ENCODE measurements around the gene CDYL2. TPM values are rescaled to one million over a fixed set of nuclear protein-coding genes. Genes with fewer than 3 reads are reported as not detected.

Gene CDYL2
- total and polyA plus RNA-seq, 2 donors (not counting 3 experiments of a cell fraction or from before 2014, with no cell fraction given) = 7.1 to 71.3 TPM

- H3K4me2 ChIP-seq (ENCODE audit: insufficient read depth, low read length) = no peak overlapping the region
- peaks cover 2% of the 10 kb centered on the region for H4K20me1 ChIP-seq (replicated peaks; ENCODE audit: control insufficient read depth, extremely low read depth, insufficient read depth, low read length)
- POLR2A ChIA-PET = no interaction called here
- no peak overlapping the region for H3K9ac ChIP-seq (replicated peaks; ENCODE audit: extremely low read depth, insufficient read depth, low read length)
- H3K27me3 ChIP-seq (ENCODE audit: control insufficient read depth in 2 of 2, insufficient read depth in 2 of 2, low read length in 2 of 2) = no peaks in the 10 kb centered on the region
- CTCF ChIA-PET = interaction anchor here (1.9 kb wide), 1 partner anchor 154 kb away, joined by 4 read pairs; no protein-coding TSS in a partner anchor
- no peaks in the 10 kb centered on the region for H3K9me1 ChIP-seq (replicated peaks; ENCODE audit: control insufficient read depth, extremely low read depth, insufficient read depth, low read length)
- no peak overlapping the region for H2AFZ ChIP-seq (ENCODE audit: low read depth, low read length)
- TF ChIP-seq EZH2 (IDR thresholded peaks at IDR 0.05; ENCODE audit: borderline replicate concordance, low read depth, low read length, severe bottlenecking) = no peak
- no peak for TF ChIP-seq JUN (IDR thresholded peaks at IDR 0.05; ENCODE audit: borderline replicate concordance, insufficient read depth, insufficient read length, low read depth)
- TF ChIP-seq MAX (IDR thresholded peaks at IDR 0.05; ENCODE audit: insufficient read depth, insufficient read length) = no peak
- TF ChIP-seq POLR2A (IDR thresholded peaks at IDR 0.05; ENCODE audit: low read depth, low read length) = no peak
- TF ChIP-seq MYC (IDR thresholded peaks at IDR 0.05; ENCODE audit: low read depth, low read length) = no peak
- no peak for TF ChIP-seq CTCF (IDR thresholded peaks at IDR 0.05; ENCODE audit: extremely low read depth in 1 of 2, insufficient read depth in 1 of 2, low read depth in 1 of 2, low read length in 2 of 2)
- no peak for TF ChIP-seq FOS (IDR thresholded peaks at IDR 0.05; ENCODE audit: borderline replicate concordance, insufficient read depth, low read length)
- TF ChIP-seq GATA2 (IDR thresholded peaks at IDR 0.05; ENCODE audit: insufficient read depth, insufficient read length, low read depth, low read length) = no peak
- TF ChIP-seq POLR2AphosphoS5 (IDR thresholded peaks at IDR 0.05; ENCODE audit: insufficient read depth, low read depth, low read length) = no peak
- intact Hi-C loops (cut with micrococcal nuclease) = no loop called here
- H3K9me3 ChIP-seq (replicated peaks; ENCODE audit: control insufficient read depth, insufficient read depth, low read length) = no peaks in the 10 kb centered on the region
- no peaks in the 10 kb centered on the region for H3K4me1 ChIP-seq (ENCODE audit: control insufficient read depth, extremely low read depth, insufficient read depth, low read length)
- dilution Hi-C loops (cut with MboI; ENCODE audit: extremely low pct_ligation_motif_present, low sequenced_read_pairs) = no loop called here
- FAIRE-seq = no peak
- no TSS peak for BruUV-seq (replicated peaks)
- peaks cover 0 to 2% of the 10 kb centered on the region in 2 experiments for H3K36me3 ChIP-seq (ENCODE audit: control insufficient read depth in 2 of 2, extremely low read depth in 1 of 2, insufficient read depth in 2 of 2, low read length in 2 of 2)
- no peak for DNase-seq (ENCODE audit: low read depth, low spot score)
- H3K27ac ChIP-seq (ENCODE audit: insufficient read depth, low read depth, low read length) = no peak overlapping the region
- peaks cover 80% of the 10 kb centered on the region for H3K79me2 ChIP-seq (ENCODE audit: control insufficient read depth, insufficient read depth, low read length)
- H3K4me3 ChIP-seq (replicated peaks in 1 of 3; ENCODE audit: insufficient read depth in 1 of 3, low read depth in 1 of 3, low read length in 3 of 3) = no peak overlapping the region
Measured at GRCh38 chr16:80680839-80681238, 123.6 kb downstream of the CDYL2 start.
